Endothelial cell of umbilical vein (primary cell): ENCODE results near the gene PPP1R15B. TPM values are rescaled to one million over a fixed set of nuclear protein-coding genes. Genes with fewer than 3 reads are reported as not detected.

Experiments used
- BruUV-seq: library from RNA; stranded (reverse); fragments of 400-500 nt; replicated peaks from 2 replicates; lab custom pipeline; 2021; lab: Mats Ljungman, UMichigan
- CTCF ChIA-PET: fragments of 300-600, 350-600 bp; sonication (Branson Sonifier 250); formaldehyde crosslinking; loops from one replicate; lab custom pipeline; 2021; ENCODE audit warnings: antibody characterized with exemption, inconsistent platforms; lab: Charles Lee
- POLR2A ChIA-PET: fragments of 300-600, 350-600 bp; sonication (Branson Sonifier 250); formaldehyde crosslinking; loops from one replicate; lab custom pipeline; 2021; ENCODE audit warnings: antibody characterized with exemption, inconsistent platforms; lab: Charles Lee
- DNase-seq: peaks from one replicate; pipeline ENCODE4 v3.0.0-alpha.2; 2011; ENCODE audit warnings: low read depth, low spot score
- FAIRE-seq: peaks from 2 replicates; lab custom pipeline; 2011; peaks lifted over from hg19 to GRCh38; lab: Jason Lieb, UNC
- H2AFZ ChIP-seq: 2 replicates; pipeline ENCODE4 v1.6.0; 2012; ENCODE audit warnings: low read depth, low read length, control low read depth, inconsistent platforms
- H3K27ac ChIP-seq: 2 replicates; pipeline ENCODE4 v1.5.1; 2011; ENCODE audit warnings: low read depth, mild to moderate bottlenecking, control low read depth, low read length, moderate library complexity; ENCODE audit not compliant: insufficient read depth
- H3K27me3 ChIP-seq, 2 experiments: 2 replicates each; pipeline versions ENCODE4 v1.6.0 to v1.6.1; 2011; ENCODE audit warnings: low read length in 2 of 2, mixed read lengths in 1 of 2; ENCODE audit not compliant: control insufficient read depth in 2 of 2, insufficient read depth in 2 of 2
- H3K36me3 ChIP-seq, 2 experiments: 2 replicates in 1 of 2; 3 replicates in 1 of 2; pipeline ENCODE4 v1.5.1; 2011; ENCODE audit warnings: low read length in 2 of 2, mild to moderate bottlenecking in 1 of 2, moderate library complexity in 1 of 2; ENCODE audit not compliant: control insufficient read depth in 2 of 2, insufficient read depth in 2 of 2; ENCODE audit errors: extremely low read depth in 1 of 2
- H3K4me1 ChIP-seq: 3 replicates; pipeline ENCODE4 v1.5.1; 2011; ENCODE audit warnings: mild to moderate bottlenecking, low read length; ENCODE audit not compliant: control insufficient read depth, insufficient read depth; ENCODE audit errors: extremely low read depth
- H3K4me2 ChIP-seq: 2 replicates; pipeline ENCODE4 v1.6.1; 2011; ENCODE audit warnings: low read length, control low read depth, mixed read lengths; ENCODE audit not compliant: insufficient read depth
- H3K4me3 ChIP-seq, 3 experiments: fragments of 200-600 bp in 1 of 3; sonication (generic), shearing (Covaris generic) in 1 of 3; replicated peaks in 1 of 3; 2 replicates each; pipeline ENCODE4 v1.5.1; 2011 to 2016; ENCODE audit warnings: control low read depth in 3 of 3, low read length in 3 of 3, mild to moderate bottlenecking in 2 of 3, inconsistent platforms in 1 of 3, low read depth in 1 of 3, moderate library complexity in 1 of 3; ENCODE audit not compliant: insufficient read depth in 1 of 3
- H3K79me2 ChIP-seq: 2 replicates; pipeline ENCODE4 v1.6.0; 2012; ENCODE audit warnings: low read length, inconsistent platforms; ENCODE audit not compliant: control insufficient read depth, insufficient read depth
- H3K9ac ChIP-seq: replicated peaks from 2 replicates; pipeline ENCODE3; 2011; ENCODE audit warnings: low read length, control low read depth; ENCODE audit not compliant: insufficient read depth; ENCODE audit errors: extremely low read depth
- H3K9me1 ChIP-seq: replicated peaks from 3 replicates; pipeline ENCODE4 v1.6.0; 2011; ENCODE audit warnings: mild to moderate bottlenecking, low read length; ENCODE audit not compliant: control insufficient read depth, insufficient read depth; ENCODE audit errors: extremely low read depth
- H3K9me3 ChIP-seq: replicated peaks from 2 replicates; pipeline ENCODE4 v1.5.1; 2012; ENCODE audit warnings: low read length, inconsistent platforms; ENCODE audit not compliant: control insufficient read depth, insufficient read depth
- H4K20me1 ChIP-seq: replicated peaks from 2 replicates; pipeline ENCODE3; 2011; ENCODE audit warnings: mild to moderate bottlenecking, low read length; ENCODE audit not compliant: control insufficient read depth, insufficient read depth; ENCODE audit errors: extremely low read depth
- CTCF ChIP-seq, 2 donors: IDR thresholded peaks; 1 replicate in 1 of 2; 2 replicates in 1 of 2; pipeline ENCODE4 v1.5.1; 2011; ENCODE audit warnings: low read length in 2 of 2, mild to moderate bottlenecking in 2 of 2, moderate library complexity in 2 of 2, control low read depth in 1 of 2, inconsistent platforms in 1 of 2, low read depth in 1 of 2; ENCODE audit not compliant: insufficient read depth in 1 of 2; ENCODE audit errors: extremely low read depth in 1 of 2
- EZH2 ChIP-seq: IDR thresholded peaks from 2 replicates; pipeline ENCODE4 v1.6.1; 2012; ENCODE audit warnings: borderline replicate concordance, low read depth, mild to moderate bottlenecking, moderate library complexity, low read length, inconsistent platforms; ENCODE audit not compliant: severe bottlenecking
- FOS ChIP-seq: IDR thresholded peaks from 2 replicates; pipeline ENCODE4 v1.6.1; 2011; ENCODE audit warnings: mild to moderate bottlenecking, low read length, moderate library complexity, borderline replicate concordance; ENCODE audit not compliant: insufficient read depth
- GATA2 ChIP-seq: IDR thresholded peaks from 2 replicates; pipeline ENCODE4 v1.7.0; 2011; ENCODE audit warnings: low read depth, mild to moderate bottlenecking, moderate library complexity, mixed read lengths, low read length; ENCODE audit not compliant: insufficient read length, insufficient read depth
- JUN ChIP-seq: IDR thresholded peaks from 2 replicates; pipeline ENCODE4 v1.6.1; 2011; ENCODE audit warnings: borderline replicate concordance, low read depth; ENCODE audit not compliant: insufficient read length, insufficient read depth
- MAX ChIP-seq: IDR thresholded peaks from 2 replicates; pipeline ENCODE4 v1.6.1; 2011; ENCODE audit not compliant: insufficient read depth, insufficient read length
- MYC ChIP-seq: IDR thresholded peaks from one replicate; pipeline ENCODE4 v1.6.1; 2011; ENCODE audit warnings: mild to moderate bottlenecking, low read depth, low read length
- POLR2A ChIP-seq: IDR thresholded peaks from 2 replicates; pipeline ENCODE4 v1.6.1; 2012; ENCODE audit warnings: low read depth, mild to moderate bottlenecking, control low read depth, low read length
- POLR2AphosphoS5 ChIP-seq: IDR thresholded peaks from 2 replicates; pipeline ENCODE4 v1.6.1; 2012; ENCODE audit warnings: low read depth, mild to moderate bottlenecking, control low read depth, low read length, moderate library complexity; ENCODE audit not compliant: insufficient read depth
- dilution Hi-C: fragments of 300-500 bp; cut with MboI; formaldehyde crosslinking; loops from one replicate; pipeline ENCODE4 v1.15.0; 2019; ENCODE audit warnings: low sequenced_read_pairs; ENCODE audit not compliant: extremely low pct_ligation_motif_present
- intact Hi-C: fragments of 100-400 bp; cut with micrococcal nuclease; formaldehyde crosslinking; loops from one replicate; pipeline ENCODE4 v1.10.0; 2022
- polyA plus RNA-seq, 4 experiments: library from polyadenylated mRNA; depleted of rRNA in 3 of 4; stranded (reverse) in 3 of 4; unstranded in 1 of 4; fragments of >200 nt; gene quantifications; 2 replicates each; pipeline versions ENCODE4 v1.2.1 to v1.2.3, GENCODE V29; 2011 to 2012; ENCODE audit warnings: missing spikeins in 1 of 4
- total RNA-seq: library from RNA; stranded (reverse); gene quantifications from 2 replicates; pipeline ENCODE4 v1.2.3, GENCODE V29; 2021

The PPP1R15B gene
- total and polyA plus RNA-seq, 2 donors (not counting 3 experiments of a cell fraction or from before 2014, with no cell fraction given): 16.8 to 39.8 TPM

- BruUV-seq: no TSS peak
- dilution Hi-C loops: no loop called here
- CTCF ChIA-PET: interaction anchor here (1.0 to 34.5 kb wide), 4 partner anchors 9 to 42 kb away, joined by 4 to 1267 read pairs (median 6); partner anchors contain the start of gene PIK3C2B
Observed at GRCh38 chr1:204457666-204458065, 46.0 kb upstream of the PPP1R15B start.

More at GRCh38 chr1:204457666-204458065, 46.0 kb upstream of the PPP1R15B start:
- Histone ChIP-seq H3K9ac (no peak overlapping the region), H3K4me1 (peaks cover 33% of the 10 kb centered on the region), H3K9me1 (no peaks in the 10 kb centered on the region), H4K20me1 (no peaks in the 10 kb centered on the region), H3K79me2 (no peaks in the 10 kb centered on the region), H3K27ac (no peak overlapping the region), H3K27me3 (no peaks in the 10 kb centered on the region), H3K4me3 (no peak overlapping the region), H3K36me3 (peaks cover 0 to 33% of the 10 kb centered on the region in 2 experiments), H2AFZ (no peak overlapping the region), H3K4me2 (no peak overlapping the region), H3K9me3 (no peaks in the 10 kb centered on the region)
- intact Hi-C loops: no loop called here
- no peak for TF ChIP-seq FOS
- TF ChIP-seq POLR2A: no peak
- TF ChIP-seq MYC: no peak
- TF ChIP-seq POLR2AphosphoS5: no peak
- TF ChIP-seq GATA2: no peak
- TF ChIP-seq EZH2: no peak
- TF ChIP-seq JUN: no peak
- TF ChIP-seq MAX: no peak
- TF ChIP-seq CTCF (IDR thresholded peaks at IDR 0.05; ENCODE audit: extremely low read depth in 1 of 2, insufficient read depth in 1 of 2, low read depth in 1 of 2, low read length in 2 of 2): no peak
- DNase-seq: no peak
- no peak for FAIRE-seq
- POLR2A ChIA-PET: no interaction called here
